ENCODE data around the gene CDC26. TPM values are rescaled to one million over a fixed set of nuclear protein-coding genes. Genes with fewer than 3 reads are reported as not detected.
"Not testable (repeated sequence)": the region's sequence is repeated elsewhere in the genome, so short reads cannot be mapped to it uniquely, and the experiment has no call there.

Gene CDC26
- total RNA-seq, 1 donor from 2014 or later, result 37.5 TPM

GRCh38 chr9:113244556-113244955 is 30.8 kb downstream of the CDC26 start:
- intact Hi-C loops (cut with micrococcal nuclease), result no loop called here

- intact Hi-C loops (cut with micrococcal nuclease), result no loop called here
Measured at GRCh38 chr9:113241161-113241560, 34.2 kb downstream of the CDC26 start.

GRCh38 chr9:113238859-113239232 is 36.5 kb downstream of the CDC26 start:
- intact Hi-C loops (cut with micrococcal nuclease), result no loop called here

GRCh38 chr9:113238202-113238858 is 37.0 kb downstream of the CDC26 start:
- intact Hi-C loops (cut with micrococcal nuclease), result no loop called here

GRCh38 chr9:113237026-113237425 is 38.3 kb downstream of the CDC26 start:
- intact Hi-C loops (cut with micrococcal nuclease), result no loop called here

GRCh38 chr9:113235701-113236255 is 39.6 kb downstream of the CDC26 start:
- intact Hi-C loops (cut with micrococcal nuclease), result not testable (repeated sequence)

- intact Hi-C loops (cut with micrococcal nuclease), result loop anchor here (2.0 kb wide), 1 partner anchor 43 kb away; the partner anchor contains the start of genes CDC26 and PRPF4
Measured at GRCh38 chr9:113231701-113232100, 43.7 kb downstream of the CDC26 start.

- intact Hi-C loops (cut with micrococcal nuclease), result no loop called here
Measured at GRCh38 chr9:113228130-113228665, 47.2 kb downstream of the CDC26 start.

- intact Hi-C loops (cut with micrococcal nuclease), result no loop called here
Measured at GRCh38 chr9:113227436-113227835, 47.9 kb downstream of the CDC26 start.

GRCh38 chr9:113223963-113224362 is 51.4 kb downstream of the CDC26 start:
- intact Hi-C loops (cut with micrococcal nuclease), result loop anchor here (2.0 to 5.0 kb wide), 8 partner anchors 293 to 1592 kb away; partner anchors contain the start of genes AKNA, ATP6V1G1, DNAJC25 and INIP

- intact Hi-C loops (cut with micrococcal nuclease), result loop anchor here (2.0 to 5.0 kb wide), 8 partner anchors 295 to 1590 kb away; partner anchors contain the start of genes AKNA, ATP6V1G1, DNAJC25 and INIP
Measured at GRCh38 chr9:113222482-113222841, 52.9 kb downstream of the CDC26 start.

GRCh38 chr9:113221800-113222481 is 53.4 kb downstream of the CDC26 start:
- intact Hi-C loops (cut with micrococcal nuclease), result loop anchor here (1.0 to 5.0 kb wide), 20 partner anchors 11 to 1739 kb away; partner anchors contain the start of genes AKNA, ALAD, ATP6V1G1 and C9orf43

- intact Hi-C loops (cut with micrococcal nuclease), result loop anchor here (1.0 to 5.0 kb wide), 19 partner anchors 12 to 1738 kb away; partner anchors contain the start of genes AKNA, ALAD, ATP6V1G1 and C9orf43
Measured at GRCh38 chr9:113221003-113221799, 54.2 kb downstream of the CDC26 start, which contains the start of the genes FKBP15 and SLC31A1. TSS of gene FKBP15 (minus strand) at chr9:113221277. CDS start at chr9:113221243, 34 bp downstream. TSS of gene SLC31A1 (plus strand) at chr9:113221544. CDS start at chr9:113256149, 34,605 bp downstream.

- intact Hi-C loops (cut with micrococcal nuclease), result loop anchor here (1.0 to 5.0 kb wide), 20 partner anchors 13 to 1738 kb away; partner anchors contain the start of genes AKNA, ALAD, ATP6V1G1 and C9orf43
Measured at GRCh38 chr9:113220467-113221002, 54.8 kb downstream of the CDC26 start.

- intact Hi-C loops (cut with micrococcal nuclease), result loop anchor here (1.0 to 5.0 kb wide), 12 partner anchors 131 to 1737 kb away; partner anchors contain the start of genes AKNA, ATP6V1G1, DNAJC25 and PTBP3
Measured at GRCh38 chr9:113219969-113220368, 55.4 kb downstream of the CDC26 start.

GRCh38 chr9:113219186-113219936 is 56.0 kb downstream of the CDC26 start:
- intact Hi-C loops (cut with micrococcal nuclease), result no loop called here

Data from T-helper 1 cell treated with Interleukin-12 subunit alpha and Interleukin-12 subunit beta and Interleukin-4 antibody, amounts not matched to agents 30 ng/mL and 1 ng/mL, for 36 hours (primary cell).